ENCODE measurements around the gene KCNAB1. TPM values are rescaled to one million over a fixed set of nuclear protein-coding genes. Genes with fewer than 3 reads are reported as not detected.
"Not testable (repeated sequence)": the region's sequence is repeated elsewhere in the genome, so short reads cannot be mapped to it uniquely, and the experiment has no call there.

The KCNAB1 gene
- total RNA-seq, 1 experiment from 2014 or later: 1.0 TPM

- Mint-ChIP-seq H3K9me3 (peaks cover 17% of the 10 kb centered on the region), H3K4me1 (peaks cover 8% of the 10 kb centered on the region), H3K36me3 (no peaks in the 10 kb centered on the region), H3K4me3 (no peak overlapping the region), H3K27me3 (ENCODE audit: low read depth) (peaks cover 3% of the 10 kb centered on the region; the same call in 1 of the 2 replicates), H3K27ac (no peak overlapping the region)
- CTCF ChIA-PET: no interaction called here
- no peak for TF ChIP-seq ETV6 (CRISPR knock-in tag; IDR thresholded peaks at IDR 0.05)
- TF ChIP-seq ATF3 (CRISPR knock-in tag; conservative IDR thresholded peaks at IDR 0.05): no peak
- no peak for TF ChIP-seq GABPB1 (CRISPR knock-in tag; IDR thresholded peaks at IDR 0.05)
- no peak for TF ChIP-seq GRHL2 (CRISPR knock-in tag; IDR thresholded peaks at IDR 0.05; ENCODE audit: insufficient replicate concordance, severe bottlenecking)
- no peak for TF ChIP-seq PRRX2 (CRISPR knock-in tag; IDR thresholded peaks at IDR 0.05)
- TF ChIP-seq, protein P1, sequence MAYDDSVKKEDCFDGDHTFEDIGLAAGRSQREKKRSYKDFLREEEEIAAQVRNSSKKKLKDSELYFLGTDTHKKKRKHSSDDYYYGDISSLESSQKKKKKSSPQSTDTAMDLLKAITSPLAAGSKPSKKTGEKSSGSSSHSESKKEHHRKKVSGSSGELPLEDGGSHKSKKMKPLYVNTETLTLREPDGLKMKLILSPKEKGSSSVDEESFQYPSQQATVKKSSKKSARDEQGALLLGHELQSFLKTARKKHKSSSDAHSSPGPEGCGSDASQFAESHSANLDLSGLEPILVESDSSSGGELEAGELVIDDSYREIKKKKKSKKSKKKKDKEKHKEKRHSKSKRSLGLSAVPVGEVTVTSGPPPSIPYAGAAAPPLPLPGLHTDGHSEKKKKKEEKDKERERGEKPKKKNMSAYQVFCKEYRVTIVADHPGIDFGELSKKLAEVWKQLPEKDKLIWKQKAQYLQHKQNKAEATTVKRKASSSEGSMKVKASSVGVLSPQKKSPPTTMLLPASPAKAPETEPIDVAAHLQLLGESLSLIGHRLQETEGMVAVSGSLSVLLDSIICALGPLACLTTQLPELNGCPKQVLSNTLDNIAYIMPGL (CRISPR knock-in tag; IDR thresholded peaks at IDR 0.05): no peak
- TF ChIP-seq, protein P2, sequence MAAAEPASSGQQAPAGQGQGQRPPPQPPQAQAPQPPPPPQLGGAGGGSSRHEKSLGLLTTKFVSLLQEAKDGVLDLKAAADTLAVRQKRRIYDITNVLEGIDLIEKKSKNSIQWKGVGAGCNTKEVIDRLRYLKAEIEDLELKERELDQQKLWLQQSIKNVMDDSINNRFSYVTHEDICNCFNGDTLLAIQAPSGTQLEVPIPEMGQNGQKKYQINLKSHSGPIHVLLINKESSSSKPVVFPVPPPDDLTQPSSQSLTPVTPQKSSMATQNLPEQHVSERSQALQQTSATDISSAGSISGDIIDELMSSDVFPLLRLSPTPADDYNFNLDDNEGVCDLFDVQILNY (CRISPR knock-in tag; IDR thresholded peaks at IDR 0.05): no peak
- TF ChIP-seq FOXP4 (CRISPR knock-in tag; IDR thresholded peaks at IDR 0.05): no peak
- no peak for TF ChIP-seq SP1 (CRISPR knock-in tag; conservative IDR thresholded peaks at IDR 0.05)
- TF ChIP-seq MAX (CRISPR knock-in tag; IDR thresholded peaks at IDR 0.05): no peak
- TF ChIP-seq, protein P3, sequence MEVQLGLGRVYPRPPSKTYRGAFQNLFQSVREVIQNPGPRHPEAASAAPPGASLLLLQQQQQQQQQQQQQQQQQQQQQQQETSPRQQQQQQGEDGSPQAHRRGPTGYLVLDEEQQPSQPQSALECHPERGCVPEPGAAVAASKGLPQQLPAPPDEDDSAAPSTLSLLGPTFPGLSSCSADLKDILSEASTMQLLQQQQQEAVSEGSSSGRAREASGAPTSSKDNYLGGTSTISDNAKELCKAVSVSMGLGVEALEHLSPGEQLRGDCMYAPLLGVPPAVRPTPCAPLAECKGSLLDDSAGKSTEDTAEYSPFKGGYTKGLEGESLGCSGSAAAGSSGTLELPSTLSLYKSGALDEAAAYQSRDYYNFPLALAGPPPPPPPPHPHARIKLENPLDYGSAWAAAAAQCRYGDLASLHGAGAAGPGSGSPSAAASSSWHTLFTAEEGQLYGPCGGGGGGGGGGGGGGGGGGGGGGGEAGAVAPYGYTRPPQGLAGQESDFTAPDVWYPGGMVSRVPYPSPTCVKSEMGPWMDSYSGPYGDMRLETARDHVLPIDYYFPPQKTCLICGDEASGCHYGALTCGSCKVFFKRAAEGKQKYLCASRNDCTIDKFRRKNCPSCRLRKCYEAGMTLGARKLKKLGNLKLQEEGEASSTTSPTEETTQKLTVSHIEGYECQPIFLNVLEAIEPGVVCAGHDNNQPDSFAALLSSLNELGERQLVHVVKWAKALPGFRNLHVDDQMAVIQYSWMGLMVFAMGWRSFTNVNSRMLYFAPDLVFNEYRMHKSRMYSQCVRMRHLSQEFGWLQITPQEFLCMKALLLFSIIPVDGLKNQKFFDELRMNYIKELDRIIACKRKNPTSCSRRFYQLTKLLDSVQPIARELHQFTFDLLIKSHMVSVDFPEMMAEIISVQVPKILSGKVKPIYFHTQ (CRISPR knock-in tag; IDR thresholded peaks at IDR 0.05): no peak
- no peak for TF ChIP-seq ZNF671 (CRISPR knock-in tag; IDR thresholded peaks at IDR 0.05)
- TF ChIP-seq, protein P4, sequence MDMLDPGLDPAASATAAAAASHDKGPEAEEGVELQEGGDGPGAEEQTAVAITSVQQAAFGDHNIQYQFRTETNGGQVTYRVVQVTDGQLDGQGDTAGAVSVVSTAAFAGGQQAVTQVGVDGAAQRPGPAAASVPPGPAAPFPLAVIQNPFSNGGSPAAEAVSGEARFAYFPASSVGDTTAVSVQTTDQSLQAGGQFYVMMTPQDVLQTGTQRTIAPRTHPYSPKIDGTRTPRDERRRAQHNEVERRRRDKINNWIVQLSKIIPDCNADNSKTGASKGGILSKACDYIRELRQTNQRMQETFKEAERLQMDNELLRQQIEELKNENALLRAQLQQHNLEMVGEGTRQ (CRISPR knock-in tag; IDR thresholded peaks at IDR 0.05): no peak
- TF ChIP-seq, protein P5, sequence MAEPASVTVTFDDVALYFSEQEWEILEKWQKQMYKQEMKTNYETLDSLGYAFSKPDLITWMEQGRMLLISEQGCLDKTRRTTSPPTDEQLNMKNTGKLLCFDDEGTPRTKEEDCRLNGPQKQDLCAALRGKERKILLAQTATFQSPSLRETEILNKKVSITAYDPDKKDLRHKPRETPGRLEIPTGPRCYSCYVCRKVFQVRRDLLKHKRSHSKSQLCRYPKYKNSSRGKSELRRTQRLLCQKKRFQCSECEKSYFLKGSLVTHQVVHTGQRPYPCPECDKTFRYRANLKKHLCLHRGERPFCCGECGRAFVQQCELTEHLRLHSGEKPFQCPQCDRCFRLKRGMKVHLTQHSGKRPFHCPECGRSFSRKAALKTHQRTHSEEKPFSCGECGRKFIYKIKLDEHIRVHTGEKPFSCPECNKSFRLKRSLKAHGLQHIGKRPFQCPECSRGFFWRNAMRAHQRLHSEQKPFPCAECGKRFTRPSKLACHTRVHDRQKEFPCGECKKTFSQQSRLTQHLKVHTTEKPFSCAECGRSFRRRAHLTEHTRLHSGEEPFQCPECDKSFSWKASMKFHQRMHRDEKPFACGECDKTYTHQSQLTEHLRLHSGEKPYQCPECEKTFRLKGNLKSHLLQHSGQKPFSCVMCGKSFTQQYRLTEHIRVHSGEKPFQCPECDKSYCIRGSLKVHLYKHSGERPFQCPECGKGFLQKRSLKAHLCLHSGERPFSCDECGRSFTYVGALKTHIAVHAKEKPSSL (CRISPR knock-in tag; conservative IDR thresholded peaks at IDR 0.05): no peak
- TF ChIP-seq JUN (CRISPR knock-in tag; IDR thresholded peaks at IDR 0.05): no peak
- TF ChIP-seq NFATC4 (CRISPR knock-in tag; IDR thresholded peaks at IDR 0.05): no peak
- TF ChIP-seq, protein P6, sequence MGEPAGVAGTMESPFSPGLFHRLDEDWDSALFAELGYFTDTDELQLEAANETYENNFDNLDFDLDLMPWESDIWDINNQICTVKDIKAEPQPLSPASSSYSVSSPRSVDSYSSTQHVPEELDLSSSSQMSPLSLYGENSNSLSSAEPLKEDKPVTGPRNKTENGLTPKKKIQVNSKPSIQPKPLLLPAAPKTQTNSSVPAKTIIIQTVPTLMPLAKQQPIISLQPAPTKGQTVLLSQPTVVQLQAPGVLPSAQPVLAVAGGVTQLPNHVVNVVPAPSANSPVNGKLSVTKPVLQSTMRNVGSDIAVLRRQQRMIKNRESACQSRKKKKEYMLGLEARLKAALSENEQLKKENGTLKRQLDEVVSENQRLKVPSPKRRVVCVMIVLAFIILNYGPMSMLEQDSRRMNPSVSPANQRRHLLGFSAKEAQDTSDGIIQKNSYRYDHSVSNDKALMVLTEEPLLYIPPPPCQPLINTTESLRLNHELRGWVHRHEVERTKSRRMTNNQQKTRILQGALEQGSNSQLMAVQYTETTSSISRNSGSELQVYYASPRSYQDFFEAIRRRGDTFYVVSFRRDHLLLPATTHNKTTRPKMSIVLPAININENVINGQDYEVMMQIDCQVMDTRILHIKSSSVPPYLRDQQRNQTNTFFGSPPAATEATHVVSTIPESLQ (CRISPR knock-in tag; IDR thresholded peaks at IDR 0.05): no peak
- TF ChIP-seq ZSCAN18 (CRISPR knock-in tag; IDR thresholded peaks at IDR 0.05): no peak
- TF ChIP-seq ZNF232 (CRISPR knock-in tag; IDR thresholded peaks at IDR 0.05): no peak
- ATAC-seq (no peak), DNase-seq (ENCODE audit: low spot score) (no peak)
- POLR2A ChIA-PET: no interaction called here
Measured at GRCh38 chr3:156098437-156099035, 21.8 kb upstream of the KCNAB1 start.

- CTCF ChIA-PET; H3K27ac Mint-ChIP-seq; H3K27me3 Mint-ChIP-seq (ENCODE audit: low read depth); POLR2A ChIA-PET; H3K4me3 Mint-ChIP-seq; H3K36me3 Mint-ChIP-seq; DNase-seq (ENCODE audit: low spot score); ATAC-seq; H3K4me1 Mint-ChIP-seq: not testable (repeated sequence)
- peaks cover 17% of the 10 kb centered on the region for H3K9me3 Mint-ChIP-seq
Measured at GRCh38 chr3:156099348-156099747, 21.0 kb upstream of the KCNAB1 start.

All from WTC11 (cell line).